Measurements from ENCODE around the gene METTL5.

Gene METTL5

DNA sequence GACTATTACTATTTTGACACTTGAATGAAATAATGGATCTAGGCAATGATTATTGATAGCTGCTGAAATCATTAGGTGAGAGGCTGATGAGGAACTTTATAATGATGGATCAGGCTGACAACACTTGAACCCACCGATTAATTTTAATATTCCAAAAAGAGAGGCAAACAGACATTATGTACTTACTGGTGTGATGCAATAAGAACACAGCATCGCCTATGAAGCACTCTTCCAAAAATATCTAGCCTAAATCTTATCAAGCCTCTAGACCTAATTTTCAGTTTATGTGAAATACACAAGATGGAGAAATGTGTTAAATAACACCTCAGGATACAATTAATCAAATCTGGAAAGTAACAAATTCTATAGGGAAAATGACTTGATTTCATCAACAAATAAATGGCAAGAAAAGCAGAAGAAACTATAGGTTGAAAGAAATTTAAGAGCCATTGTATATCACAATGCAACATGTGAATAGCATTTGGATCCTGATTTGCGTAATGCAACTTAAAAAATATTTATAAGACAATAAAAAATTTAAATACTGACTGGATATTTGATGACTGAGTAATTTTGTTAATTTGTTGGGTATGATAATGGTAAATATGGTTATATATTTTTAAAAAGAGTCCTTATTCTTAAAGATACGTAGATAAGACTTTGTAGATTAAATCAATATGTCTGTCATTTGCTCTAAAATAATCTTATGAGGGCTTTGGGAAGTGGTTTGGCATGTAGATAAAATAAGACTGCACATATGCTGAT lies 43.3 kb downstream of the METTL5 start:
- no peak for DNase-seq (ENCODE audit: low read depth in 2 of 2)

- DNase-seq (ENCODE audit: low read depth in 2 of 2) = no peak
Measured at GRCh38 chr2:169778446-169778845, 46.3 kb downstream of the METTL5 start.

- DNase-seq (ENCODE audit: low read depth in 2 of 2) = no peak
Measured at GRCh38 chr2:169776252-169776761, 48.4 kb downstream of the METTL5 start.

DNA sequence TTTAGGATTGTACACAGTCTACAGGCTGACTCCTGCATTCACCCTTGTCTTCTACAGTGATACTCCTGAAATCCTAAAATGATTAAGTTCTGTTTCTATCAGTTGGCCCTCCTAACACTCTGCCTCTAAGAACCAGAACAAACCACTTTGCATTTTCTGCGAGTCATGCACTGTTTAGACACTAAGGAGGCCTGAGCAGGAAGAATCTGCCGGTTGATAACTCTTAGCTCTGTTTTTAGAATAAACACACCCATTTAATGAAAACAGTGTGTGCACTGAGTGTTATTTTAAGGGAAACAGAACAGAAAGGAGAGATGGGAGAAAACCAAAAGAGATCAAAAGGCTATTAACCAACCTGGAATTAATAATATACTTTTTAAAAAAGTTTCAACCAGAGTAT lies 48.9 kb downstream of the METTL5 start:
- DNase-seq (ENCODE audit: low read depth in 2 of 2) = no peak

- no peak for DNase-seq (ENCODE audit: low read depth in 2 of 2)
Measured at GRCh38 chr2:169775354-169775753, 49.4 kb downstream of the METTL5 start.

DNA sequence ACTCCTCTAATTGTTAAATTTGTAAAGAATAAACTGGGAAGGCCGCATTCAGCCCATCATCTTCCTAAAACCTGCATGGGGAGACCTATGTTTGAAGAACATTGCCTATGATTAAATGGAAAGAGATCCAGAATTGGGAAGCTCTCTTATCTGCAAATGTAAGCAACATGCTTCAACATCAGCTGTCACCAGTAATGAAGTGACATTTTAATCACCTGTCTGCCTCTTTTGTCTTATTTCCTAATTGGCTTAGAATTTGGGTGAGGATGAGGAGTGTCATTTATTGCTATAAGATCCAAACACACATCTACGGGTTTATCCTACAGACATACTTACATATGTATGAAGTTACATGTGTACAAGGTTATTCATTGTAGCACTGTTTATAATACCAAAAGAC lies 52.1 kb downstream of the METTL5 start:
- DNase-seq (ENCODE audit: low read depth in 2 of 2) = no peak

- DNase-seq (ENCODE audit: low read depth in 2 of 2) = no peak
Measured at GRCh38 chr2:169771612-169772011, 53.1 kb downstream of the METTL5 start.

- DNase-seq (ENCODE audit: low read depth in 2 of 2) = no peak
Measured at GRCh38 chr2:169771021-169771420, 53.7 kb downstream of the METTL5 start.

DNA sequence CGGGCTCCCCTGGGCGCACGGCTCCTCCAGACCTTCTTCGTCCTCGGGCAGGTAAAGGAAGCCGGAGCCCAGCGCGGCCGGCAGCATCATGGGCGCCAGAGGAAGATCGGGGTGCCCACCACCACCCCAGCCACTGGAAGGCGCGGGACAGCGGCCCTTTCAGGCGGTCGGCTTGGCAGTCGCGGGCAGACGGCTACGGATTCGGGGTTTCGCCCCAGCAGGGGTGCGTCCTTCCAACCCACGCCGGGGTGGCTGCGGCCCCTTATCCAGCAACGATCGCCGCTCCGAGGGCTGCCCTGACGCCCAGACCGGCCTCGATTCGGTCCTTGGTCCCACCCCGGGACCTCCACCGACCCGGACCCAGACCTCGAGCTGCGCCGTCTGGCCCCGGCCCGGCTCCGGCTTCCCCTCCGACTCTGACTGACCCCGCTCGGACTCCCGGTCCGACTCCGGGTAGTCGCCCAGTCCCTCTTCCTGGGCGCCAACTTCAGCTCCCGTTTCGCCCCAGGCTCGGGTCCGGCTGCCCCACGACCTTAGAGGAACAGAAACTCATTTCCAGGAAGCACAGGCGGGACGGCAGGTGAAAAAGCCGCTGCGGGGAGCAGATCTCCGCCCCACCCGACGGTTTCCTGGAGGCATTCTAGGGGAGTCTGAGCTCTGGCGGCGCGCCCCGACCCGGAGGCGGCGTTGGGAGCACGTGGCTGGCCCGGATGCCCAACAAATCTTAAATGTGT lies 56.3 kb downstream of the METTL5 start:
- peak; percentile 1 to 20 for DNase-seq (ENCODE audit: low read depth in 2 of 2)

GRCh38 chr2:169767243-169767888 lies 57.3 kb downstream of the METTL5 start:
- DNase-seq (ENCODE audit: low read depth in 2 of 2) = peak in 1 of 2 donors; percentile 11

DNA sequence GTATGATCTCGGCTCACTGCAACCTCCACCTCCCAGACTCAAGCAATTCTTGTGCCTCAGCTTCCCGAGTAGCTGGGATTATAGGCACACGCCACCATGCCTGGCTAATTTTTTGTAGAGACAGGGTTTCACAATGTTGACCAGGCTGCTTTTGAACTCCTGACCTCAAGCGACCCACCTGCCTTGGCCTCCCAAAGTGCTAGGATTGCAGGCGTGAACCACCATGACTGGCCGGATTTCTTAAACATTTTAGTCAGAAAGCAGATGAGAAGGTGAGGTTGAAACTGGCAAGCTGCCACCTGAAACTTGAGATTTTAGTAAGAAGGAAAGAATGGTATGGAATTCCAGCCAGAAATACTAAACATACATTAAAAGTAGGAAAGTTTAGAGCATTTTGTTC lies 59.2 kb downstream of the METTL5 start:
- DNase-seq (ENCODE audit: low read depth in 2 of 2) = no peak

GRCh38 chr2:169761970-169762292 lies 62.8 kb downstream of the METTL5 start:
- DNase-seq (ENCODE audit: low read depth in 2 of 2) = no peak

Data from stimulated activated CD8-positive, alpha-beta memory T cell treated with anti-CD3 and anti-CD28 coated beads, Interleukin-2, amount 100 ng/mL, for 48 hours (primary cell).